Upper lobe of left lung (tissue), 4 donors: ENCODE results near the gene MNX1.

Experiments used
- EP300 ChIP-seq, 4 donors: sonication (generic); formaldehyde crosslinking; IDR thresholded peaks; one replicate each; pipeline ENCODE4 v1.5.1; 2017; ENCODE audit warnings: antibody characterized with exemption in 4 of 4, control low read depth in 2 of 4
- POLR2A ChIP-seq, 4 donors: fragments of 450-650 bp; IDR thresholded peaks; one replicate each; pipeline ENCODE4 v1.5.1; 2016 to 2017; ENCODE audit warnings: antibody characterized with exemption in 4 of 4, mild to moderate bottlenecking in 2 of 4
- TF ChIP-seq, protein P1 (sequence below), 6 experiments: fragments of 450-650 bp in 4 of 6; fragments of 200-600 bp in 2 of 6; sonication (generic) in 2 of 6; IDR thresholded peaks; one replicate each; pipeline ENCODE4 v1.5.1; 2016 to 2019; ENCODE audit warnings: antibody characterized with exemption in 6 of 6

- TF ChIP-seq, protein P1, sequence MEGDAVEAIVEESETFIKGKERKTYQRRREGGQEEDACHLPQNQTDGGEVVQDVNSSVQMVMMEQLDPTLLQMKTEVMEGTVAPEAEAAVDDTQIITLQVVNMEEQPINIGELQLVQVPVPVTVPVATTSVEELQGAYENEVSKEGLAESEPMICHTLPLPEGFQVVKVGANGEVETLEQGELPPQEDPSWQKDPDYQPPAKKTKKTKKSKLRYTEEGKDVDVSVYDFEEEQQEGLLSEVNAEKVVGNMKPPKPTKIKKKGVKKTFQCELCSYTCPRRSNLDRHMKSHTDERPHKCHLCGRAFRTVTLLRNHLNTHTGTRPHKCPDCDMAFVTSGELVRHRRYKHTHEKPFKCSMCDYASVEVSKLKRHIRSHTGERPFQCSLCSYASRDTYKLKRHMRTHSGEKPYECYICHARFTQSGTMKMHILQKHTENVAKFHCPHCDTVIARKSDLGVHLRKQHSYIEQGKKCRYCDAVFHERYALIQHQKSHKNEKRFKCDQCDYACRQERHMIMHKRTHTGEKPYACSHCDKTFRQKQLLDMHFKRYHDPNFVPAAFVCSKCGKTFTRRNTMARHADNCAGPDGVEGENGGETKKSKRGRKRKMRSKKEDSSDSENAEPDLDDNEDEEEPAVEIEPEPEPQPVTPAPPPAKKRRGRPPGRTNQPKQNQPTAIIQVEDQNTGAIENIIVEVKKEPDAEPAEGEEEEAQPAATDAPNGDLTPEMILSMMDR (IDR thresholded peaks at IDR 0.05) = no peak
- no peak for TF ChIP-seq POLR2A (IDR thresholded peaks at IDR 0.05)
- TF ChIP-seq EP300 (IDR thresholded peaks at IDR 0.05) = no peak
Observed at GRCh38 chr7:156968183-156968582, 42.3 kb downstream of the MNX1 start.
